ENCODE measurements around the gene SARS1.

SARS1 gene

GRCh38 chr1:109237512-109237911, 23.8 kb downstream of the SARS1 start:
- CTCF ChIA-PET: no interaction called here
- POLR2A ChIA-PET (ENCODE audit: low non-redundant PET): interaction anchor here (0.5 kb wide), 1 partner anchor 9 kb away, joined by 4 read pairs; no protein-coding TSS in a partner anchor
- no peak for TF ChIP-seq CTCF (conservative IDR thresholded peaks at IDR 0.05; ENCODE audit: low read depth)
- no peak for DNase-seq (ENCODE audit: low spot score)
- peak overlapping the region; percentile 98 for H3K27ac ChIP-seq

GRCh38 chr1:109238382-109238781, 24.7 kb downstream of the SARS1 start:
- DNase-seq (ENCODE audit: low spot score): no peak
- TF ChIP-seq CTCF (conservative IDR thresholded peaks at IDR 0.05; ENCODE audit: low read depth): no peak
- H3K27ac ChIP-seq: peak overlapping the region; percentile 98
- ChIA-PET CTCF (interaction anchor here (1.5 kb wide), 1 partner anchor 25 kb away, joined by 3 read pairs; no protein-coding TSS in a partner anchor), POLR2A (ENCODE audit: low non-redundant PET) (no interaction called here)

GRCh38 chr1:109239047-109239408, 25.3 kb downstream of the SARS1 start:
- POLR2A ChIA-PET (ENCODE audit: low non-redundant PET): interaction anchor here (0.6 kb wide), 1 partner anchor 28 kb away, joined by 3 read pairs; no protein-coding TSS in a partner anchor
- no peak for DNase-seq (ENCODE audit: low spot score)
- no peak for TF ChIP-seq CTCF (conservative IDR thresholded peaks at IDR 0.05; ENCODE audit: low read depth)
- CTCF ChIA-PET: interaction anchor here (0.7 to 1.8 kb wide), 9 partner anchors 12 to 279 kb away, joined by 3 to 6 read pairs (median 3); partner anchors contain the start of gene SARS1
- peak overlapping the region; percentile 98 for H3K27ac ChIP-seq

- POLR2A ChIA-PET (ENCODE audit: low non-redundant PET): interaction anchor here (0.7 to 0.8 kb wide), 2 partner anchors 10 to 36 kb away, joined by 5 to 17 read pairs; partner anchors contain the start of gene CELSR2
- no peak for DNase-seq (ENCODE audit: low spot score)
These were observed 25.8 kb downstream of the SARS1 start for GRCh38 chr1:109239409-109240068.

GRCh38 chr1:109240158-109241152, 26.7 kb downstream of the SARS1 start:
- ChIA-PET CTCF (interaction anchor here (0.6 to 1.8 kb wide), 3 partner anchors 15 to 23 kb away, joined by 3 to 6 read pairs (median 4); no protein-coding TSS in a partner anchor), POLR2A (ENCODE audit: low non-redundant PET) (interaction anchor here (0.6 to 0.8 kb wide), 4 partner anchors 9 to 43 kb away, joined by 3 to 17 read pairs (median 4); partner anchors contain the start of gene CELSR2)
- TF ChIP-seq CTCF (conservative IDR thresholded peaks at IDR 0.05; ENCODE audit: low read depth): no peak
- DNase-seq (ENCODE audit: low spot score): peak; percentile 95
- H3K27ac ChIP-seq: peak overlapping the region; percentile 98

More at GRCh38 chr1:109239409-109240068, 25.8 kb downstream of the SARS1 start:
- CTCF ChIA-PET: interaction anchor here (0.6 to 1.8 kb wide), 11 partner anchors 13 to 293 kb away, joined by 3 to 6 read pairs (median 3); partner anchors contain the start of gene SARS1
- H3K27ac ChIP-seq: peak overlapping the region; percentile 98
- peak; percentile 21; the same call in 1 of the 2 replicates for TF ChIP-seq CTCF (conservative IDR thresholded peaks at IDR 0.05; ENCODE audit: low read depth)

- TF ChIP-seq CTCF (conservative IDR thresholded peaks at IDR 0.05; ENCODE audit: low read depth): no peak
These were observed 27.6 kb downstream of the SARS1 start for GRCh38 chr1:109241344-109241743.

More at GRCh38 chr1:109241344-109241743, 27.6 kb downstream of the SARS1 start:
- DNase-seq (ENCODE audit: low spot score): no peak
- ChIA-PET POLR2A (ENCODE audit: low non-redundant PET) (no interaction called here), CTCF (no interaction called here)
- peak overlapping the region; percentile 98 for H3K27ac ChIP-seq

Data from RWPE1 (cell line).